ENCODE data around the gene MS4A8.
"Not testable (repeated sequence)": the region's sequence is repeated elsewhere in the genome, so short reads cannot be mapped to it uniquely, and the experiment has no call there.

Gene MS4A8

DNA sequence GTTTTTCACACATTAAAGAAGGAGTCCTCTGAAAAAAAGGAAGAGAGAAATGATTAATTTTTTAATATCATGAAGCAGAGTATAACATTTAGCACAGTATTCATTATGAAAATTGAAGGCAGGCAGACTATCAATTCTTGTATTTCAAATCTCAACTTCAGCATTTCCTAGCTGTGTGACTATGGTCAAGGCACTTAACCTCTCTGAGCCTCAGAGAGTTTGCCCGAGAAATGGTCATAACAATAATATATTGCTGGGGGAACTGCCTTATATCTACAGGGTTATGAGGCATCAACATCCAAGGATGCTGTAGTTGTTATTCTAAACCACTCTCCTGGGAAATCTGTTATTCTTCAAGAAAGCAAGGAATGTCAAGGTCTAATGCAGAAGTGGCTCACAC, 26.2 kb downstream of the MS4A8 start:
- DNase-seq (ENCODE audit: low read depth): no peak

DNA sequence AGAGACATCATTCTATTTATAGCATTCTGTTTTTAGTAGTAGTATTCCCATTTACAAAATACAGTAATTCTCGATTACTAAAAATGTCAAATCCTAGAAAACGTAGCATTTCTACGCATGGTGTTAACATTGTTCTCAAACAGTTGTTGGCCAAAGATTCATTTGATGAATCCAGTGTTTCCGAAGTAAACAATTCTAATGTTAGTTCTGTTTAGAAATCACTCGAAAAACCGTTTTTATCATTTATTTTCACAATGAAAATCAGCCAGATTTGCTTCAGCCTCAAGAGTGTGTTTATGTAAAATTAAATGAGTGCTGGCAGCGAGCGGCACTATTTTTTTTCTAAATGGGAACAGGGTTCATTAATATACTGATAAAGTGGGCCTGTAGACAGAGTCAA, 32.2 kb downstream of the MS4A8 start:
- no peak for DNase-seq (ENCODE audit: low read depth)

DNA sequence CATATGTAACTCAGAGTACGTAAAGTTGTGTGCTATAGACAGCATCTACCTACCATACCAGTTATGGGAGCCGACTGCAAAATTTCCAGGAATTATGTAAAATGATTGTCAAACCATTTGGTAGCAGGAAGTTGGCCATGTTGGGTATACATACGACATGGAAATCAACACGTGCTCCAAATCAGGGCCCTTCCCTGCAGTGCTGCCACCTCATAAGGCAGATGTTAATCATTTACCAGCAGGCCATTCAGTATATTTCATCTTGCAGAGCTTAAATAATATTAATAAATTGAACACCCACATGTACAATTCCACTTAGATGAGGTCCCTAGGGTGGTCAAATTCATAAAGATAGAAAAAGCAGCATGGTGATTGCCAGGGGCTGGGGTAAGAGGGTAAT, 34.9 kb downstream of the MS4A8 start:
- DNase-seq (ENCODE audit: low read depth): no peak

DNA sequence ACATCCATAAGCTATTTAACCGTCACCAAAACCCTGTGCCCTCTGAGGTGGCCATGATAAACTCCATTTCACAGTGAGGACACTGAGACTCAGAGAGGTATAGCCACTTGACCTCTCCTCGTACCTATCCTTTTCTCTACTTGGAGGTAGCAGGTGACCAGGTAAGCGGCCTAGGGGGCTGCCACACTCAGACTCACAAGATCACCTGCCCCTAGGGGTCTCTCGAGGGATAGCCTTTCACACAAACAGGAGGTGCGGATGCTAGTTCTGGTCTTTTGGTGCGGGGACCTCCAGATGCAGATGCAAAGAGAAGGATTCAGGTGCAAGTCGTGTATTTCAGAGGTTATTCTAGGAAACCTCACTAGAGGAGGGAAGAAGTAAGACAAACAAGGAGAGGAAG, 39.7 kb downstream of the MS4A8 start:
- no peak for DNase-seq (ENCODE audit: low read depth)

DNA sequence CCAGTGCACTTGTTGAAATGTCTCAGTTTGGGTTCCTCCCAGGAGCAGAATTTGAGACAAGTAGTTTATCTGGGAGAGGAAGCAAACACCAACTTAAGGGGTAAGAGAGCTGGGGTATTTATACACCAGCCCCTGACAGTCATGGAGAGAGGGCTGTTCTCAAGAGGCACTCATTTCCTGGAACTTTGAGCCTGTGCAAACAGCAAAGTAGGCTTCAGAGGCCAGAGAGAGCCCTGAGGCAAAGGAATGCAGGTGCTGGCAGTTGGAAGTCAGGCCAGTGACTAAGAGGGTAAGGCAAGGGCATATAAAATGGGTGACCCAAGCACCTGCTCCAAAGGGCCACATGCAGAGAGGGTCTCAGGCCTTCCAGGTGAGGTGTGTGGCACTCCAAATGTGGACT, 41.2 kb downstream of the MS4A8 start:
- no peak for DNase-seq (ENCODE audit: low read depth)

DNA sequence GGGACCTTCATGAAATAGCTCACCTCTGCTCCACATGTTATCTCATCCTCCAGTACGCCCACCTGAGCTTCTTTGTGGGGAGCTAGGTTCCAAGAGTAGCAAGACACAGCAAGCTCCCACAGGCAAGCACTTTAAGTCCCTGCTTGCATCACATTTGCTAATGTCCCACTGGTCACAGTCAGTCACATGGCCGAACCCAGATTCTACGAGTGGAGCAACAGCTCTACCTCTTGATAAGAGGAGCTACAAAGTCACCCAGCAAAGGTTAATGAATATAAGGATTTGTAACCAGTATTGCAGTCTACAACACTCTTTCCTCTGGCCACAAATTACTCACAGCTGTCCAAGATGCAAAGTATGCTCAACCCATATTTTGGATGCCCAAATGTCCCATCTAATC, 42.0 kb downstream of the MS4A8 start:
- no peak for DNase-seq (ENCODE audit: low read depth)

DNA sequence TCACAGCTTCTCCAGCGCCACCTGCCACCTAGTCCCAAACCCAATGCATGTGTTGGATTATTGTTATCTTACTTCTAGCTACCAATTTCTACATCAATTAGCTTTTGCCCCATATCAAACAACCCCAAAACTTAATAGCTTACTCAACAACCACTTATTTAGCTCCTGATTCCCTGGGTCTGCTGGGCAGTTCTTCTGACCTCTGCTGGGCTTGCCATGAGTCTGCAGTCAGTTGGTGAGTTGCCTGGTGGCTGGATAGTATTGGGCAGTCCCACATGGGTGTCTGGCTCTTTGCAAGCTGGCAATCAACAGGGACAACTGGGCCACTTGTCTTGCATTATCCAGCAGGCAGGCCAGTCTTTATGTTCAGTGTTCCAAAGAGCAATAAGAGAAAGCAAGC, 43.6 kb downstream of the MS4A8 start:
- DNase-seq (ENCODE audit: low read depth): no peak

DNA sequence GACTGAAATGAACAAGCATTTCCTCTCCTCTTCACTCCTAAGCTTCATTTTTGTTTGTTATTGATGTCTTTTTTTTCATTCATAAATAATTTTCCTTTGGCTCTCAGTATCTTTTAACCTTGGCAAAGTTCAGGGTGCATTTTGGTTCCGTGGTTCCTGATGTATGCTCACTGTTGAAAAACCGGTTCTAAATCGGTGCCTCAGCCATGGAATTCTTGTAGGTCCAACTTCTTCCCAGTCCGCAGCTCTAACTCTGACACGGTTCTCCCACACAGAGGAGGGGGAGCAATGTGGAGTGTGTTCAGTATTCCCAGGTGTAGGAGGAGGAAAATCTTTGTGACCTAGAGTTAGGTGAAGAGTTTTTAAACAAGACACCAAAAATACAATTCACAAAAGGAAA, 44.7 kb downstream of the MS4A8 start:
- DNase-seq (ENCODE audit: low read depth): no peak

DNA sequence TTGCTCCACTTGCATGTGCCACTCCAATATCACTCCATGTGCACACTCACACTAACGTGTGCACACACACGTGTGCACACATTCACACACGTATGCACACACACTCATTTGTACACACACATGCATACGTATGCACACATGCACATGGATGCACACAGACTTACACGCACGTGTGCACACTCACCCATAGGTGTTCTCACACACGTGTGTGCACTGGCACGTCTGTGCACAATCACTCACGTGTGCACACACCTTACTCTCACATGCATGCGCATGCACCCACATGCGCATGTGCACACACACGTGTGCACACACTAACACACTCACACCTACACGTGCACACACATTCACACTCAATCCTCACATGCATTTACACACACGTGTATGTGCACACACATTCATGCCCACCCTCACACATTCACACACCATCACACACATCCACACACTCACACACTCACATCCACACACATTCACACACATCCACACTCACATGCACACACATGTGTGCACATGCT, 48.0 kb downstream of the MS4A8 start:
- DNase-seq (ENCODE audit: low read depth): no peak

DNA sequence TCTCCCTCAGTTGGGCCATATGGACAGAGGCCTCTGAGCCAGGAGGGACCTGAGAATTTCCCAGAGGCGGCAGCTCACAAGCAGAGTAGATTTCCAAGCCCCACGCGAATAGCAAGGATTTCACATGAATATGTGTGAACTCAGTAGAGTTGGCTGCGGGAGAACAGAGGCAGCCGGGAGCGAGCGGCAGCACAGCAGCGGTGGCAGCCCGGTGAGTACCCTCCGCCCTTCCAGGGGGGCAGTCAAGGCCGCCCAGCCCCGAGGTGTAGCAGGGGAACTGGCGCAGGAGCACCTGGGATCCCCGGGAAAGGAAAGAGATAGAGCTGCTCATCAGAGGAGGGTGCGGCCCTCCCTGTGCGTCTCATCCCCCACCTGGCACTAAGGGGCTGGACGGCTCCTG, 48.8 kb downstream of the MS4A8 start:
- no peak for DNase-seq (ENCODE audit: low read depth)

DNA sequence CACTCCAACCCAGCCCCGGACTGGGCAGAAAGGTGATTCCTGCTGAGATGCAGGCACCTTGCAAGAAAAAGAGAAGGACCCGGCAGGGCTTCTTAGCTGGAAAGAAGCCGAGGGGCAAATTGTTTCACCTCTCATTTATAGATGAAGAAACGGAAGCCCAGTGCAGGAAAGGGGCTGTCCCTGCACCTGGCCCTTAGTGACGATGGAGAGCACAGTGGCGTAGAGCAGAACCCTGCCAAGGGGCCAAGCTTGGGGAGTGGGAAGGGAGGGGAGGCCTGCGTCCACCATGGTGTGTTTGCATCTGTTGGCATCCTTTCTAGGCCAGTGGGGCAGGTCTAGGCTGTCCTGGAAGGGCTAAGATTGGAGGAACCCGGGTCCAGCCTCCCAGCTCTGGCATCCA, 49.4 kb downstream of the MS4A8 start:
- DNase-seq (ENCODE audit: low read depth): no peak

DNA sequence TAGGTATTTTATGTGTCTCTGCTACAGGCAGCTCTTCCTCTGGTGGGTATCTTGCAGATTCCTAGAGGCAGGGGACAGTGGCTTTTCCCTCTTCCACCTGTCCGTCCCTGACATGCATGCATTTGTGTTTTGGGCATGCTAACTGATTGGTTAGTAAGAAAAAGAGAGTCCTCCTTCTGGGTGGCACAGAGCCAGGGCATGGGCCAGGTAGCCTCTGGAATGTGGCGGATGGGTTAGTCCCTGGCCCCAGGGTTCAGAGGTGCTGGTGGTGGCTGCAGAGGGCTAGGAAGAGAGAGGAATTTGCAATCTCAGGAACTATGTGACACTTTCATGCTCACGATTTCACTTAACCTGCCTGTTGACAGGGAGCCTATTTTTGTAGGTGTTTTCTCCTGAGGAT, 51.5 kb downstream of the MS4A8 start:
- no peak for DNase-seq (ENCODE audit: low read depth)

DNA sequence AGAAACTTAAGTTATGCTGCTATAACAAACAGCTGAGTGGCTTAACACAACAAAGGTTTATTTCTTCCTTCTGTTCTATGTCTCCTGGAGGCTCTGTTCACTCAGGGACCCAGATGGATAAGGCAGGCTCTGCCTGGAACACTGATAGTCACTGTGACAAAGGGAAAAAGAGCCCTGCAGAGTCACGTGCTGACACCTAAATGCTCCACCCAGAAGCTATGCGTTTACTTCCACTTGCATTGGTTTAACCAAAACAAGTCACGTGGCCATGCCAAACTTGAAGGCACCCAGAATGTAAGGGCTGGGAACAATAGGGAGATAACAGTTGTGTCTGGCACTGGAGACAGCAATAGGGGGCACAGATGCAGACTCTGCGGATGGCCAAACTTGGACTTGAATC, 53.9 kb downstream of the MS4A8 start:
- DNase-seq (ENCODE audit: low read depth): no peak

DNA sequence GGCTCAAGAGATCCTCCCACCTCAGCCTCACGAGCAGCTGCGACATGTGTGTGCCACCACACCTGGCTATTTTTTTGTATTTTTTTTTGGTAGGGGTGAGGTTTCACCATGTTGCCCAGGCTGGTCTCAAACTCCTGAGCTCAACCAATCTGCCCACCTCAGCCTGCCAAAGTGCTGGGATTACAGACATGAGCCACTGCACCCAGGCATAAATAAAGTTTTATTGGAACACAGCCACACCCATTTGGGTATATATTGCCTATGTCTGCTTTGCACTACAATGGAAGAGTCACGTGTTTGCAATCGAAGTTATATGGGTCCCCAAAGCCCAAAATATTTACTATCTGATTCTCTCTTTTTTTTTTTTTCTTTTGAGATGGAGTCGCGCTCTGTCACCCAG, 55.5 kb downstream of the MS4A8 start:
- no peak for DNase-seq (ENCODE audit: low read depth)

DNA sequence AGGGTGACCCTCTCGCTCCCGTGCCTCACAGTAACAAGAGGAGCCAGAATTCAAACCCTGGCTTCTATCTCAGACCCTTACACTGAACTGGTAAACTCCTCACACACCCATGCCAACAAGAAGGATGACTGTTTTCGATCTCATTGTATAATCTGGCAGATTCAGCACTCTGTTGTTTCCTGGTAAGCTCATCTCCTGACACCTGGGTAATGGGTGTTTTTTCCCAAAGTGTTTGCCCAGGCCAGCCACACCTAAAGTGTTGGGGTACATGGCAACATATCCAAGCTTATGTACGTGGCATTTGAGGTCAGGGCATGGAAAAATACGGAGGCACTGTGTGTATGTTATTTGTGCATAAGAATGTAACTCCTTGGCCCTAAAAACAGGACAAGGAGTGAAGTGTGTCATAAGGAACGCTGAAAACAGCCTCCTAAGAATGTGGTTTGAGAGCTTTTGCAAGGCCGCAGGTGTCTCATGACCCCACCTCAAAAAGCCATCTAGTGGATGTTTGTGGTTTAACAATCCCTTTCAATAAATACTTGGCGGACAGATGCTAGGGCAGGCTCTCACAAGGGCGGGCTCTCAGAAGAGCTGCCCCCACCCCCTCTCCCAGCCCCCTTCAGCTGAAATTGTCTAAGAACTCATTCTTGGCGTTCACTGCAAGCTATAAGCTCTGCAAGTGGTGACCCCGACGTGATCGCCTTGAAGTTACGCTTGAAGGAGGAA, 57.1 kb downstream of the MS4A8 start, which contains the start of gene MS4A15:
MS4A15 (plus strand) TSS at position 561 of the 726 bp plus-strand sequence. CDS start 6,867 bp downstream, outside the sequence.
- no peak for DNase-seq (ENCODE audit: low read depth)

DNA sequence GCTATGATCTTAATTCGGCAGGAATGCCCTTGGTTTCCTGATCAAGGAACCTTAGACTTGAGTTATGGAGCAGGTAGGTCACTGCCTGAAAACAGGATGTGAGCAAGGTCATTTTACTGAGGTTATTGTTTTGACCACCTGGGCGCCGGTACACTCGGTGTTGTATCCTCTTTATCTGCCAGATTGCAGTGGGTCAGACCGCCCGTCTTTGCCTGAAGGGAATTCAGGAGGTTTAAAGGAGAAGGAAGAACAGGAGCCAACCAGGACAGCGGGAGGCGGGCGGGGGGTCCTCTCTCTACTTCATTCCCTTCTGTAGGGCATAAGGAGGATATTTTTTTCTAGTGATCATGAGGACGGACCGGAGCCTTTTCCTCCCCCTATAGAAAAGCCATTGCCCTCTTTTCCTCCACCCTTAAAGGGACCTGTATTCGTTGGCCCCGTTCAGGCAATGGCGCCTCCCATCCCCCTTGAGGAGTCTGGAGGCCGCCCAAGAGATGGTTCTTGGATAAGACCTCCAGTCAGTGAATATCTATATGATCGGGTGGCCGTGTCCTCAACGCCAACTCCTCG, 57.9 kb downstream of the MS4A8 start:
- DNase-seq (ENCODE audit: low read depth): no peak

DNA sequence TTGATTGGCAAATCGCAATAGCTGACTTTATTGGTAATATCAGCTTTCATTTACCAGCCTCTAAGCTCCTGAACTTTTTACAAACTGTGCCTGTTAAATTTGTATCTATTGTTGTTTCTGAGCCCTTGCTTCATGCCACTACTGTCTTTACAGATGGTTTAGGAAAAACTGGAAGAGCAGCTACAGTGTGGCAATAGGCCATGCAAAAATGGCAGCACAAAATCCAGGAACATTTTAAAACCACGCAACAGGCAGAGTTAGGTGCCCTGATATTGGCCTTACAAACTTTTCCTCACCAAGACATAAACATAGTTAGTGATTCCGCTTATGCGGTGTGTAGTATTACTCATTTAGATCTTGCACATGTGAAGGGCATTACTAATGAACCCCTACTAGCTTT, 59.3 kb downstream of the MS4A8 start:
- DNase-seq (ENCODE audit: low read depth): not testable (repeated sequence)

DNA sequence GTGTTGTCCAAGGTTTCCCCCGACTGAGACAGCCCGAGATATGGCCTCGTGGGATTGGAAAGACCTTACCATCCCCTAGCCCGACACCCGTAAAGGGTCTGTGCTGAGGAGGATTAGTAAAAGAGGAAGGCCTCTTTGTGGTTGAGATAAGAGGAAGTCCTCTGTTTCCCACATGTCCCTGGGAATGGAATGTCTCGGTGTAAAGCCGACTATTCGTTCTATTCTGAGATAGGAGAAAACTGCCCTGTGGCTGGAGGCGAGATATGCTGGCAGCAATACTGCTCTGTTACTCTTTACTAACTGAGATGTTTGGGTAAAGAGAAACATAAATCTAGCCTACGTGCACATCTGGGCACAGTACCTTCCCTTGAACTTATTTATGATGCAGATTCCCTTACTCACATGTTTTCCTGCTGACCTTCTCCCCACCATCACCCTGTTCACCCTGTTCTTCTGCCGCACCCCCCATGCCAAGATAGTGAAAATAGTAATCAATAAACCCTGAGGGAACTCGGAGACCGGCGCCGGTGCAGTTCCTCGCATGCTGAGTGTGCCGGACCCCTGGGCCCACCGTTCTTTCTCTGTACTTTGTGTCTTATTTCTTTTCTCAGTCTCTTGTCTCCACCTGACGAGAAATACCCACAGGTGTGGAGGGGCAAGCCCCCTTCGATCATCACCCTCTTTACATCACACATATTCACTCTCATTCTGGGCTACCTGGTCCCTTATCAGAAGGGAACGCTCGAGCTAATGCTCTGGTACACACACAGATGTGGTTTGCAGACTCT, 60.2 kb downstream of the MS4A8 start:
- not testable (repeated sequence) for DNase-seq (ENCODE audit: low read depth)

DNA sequence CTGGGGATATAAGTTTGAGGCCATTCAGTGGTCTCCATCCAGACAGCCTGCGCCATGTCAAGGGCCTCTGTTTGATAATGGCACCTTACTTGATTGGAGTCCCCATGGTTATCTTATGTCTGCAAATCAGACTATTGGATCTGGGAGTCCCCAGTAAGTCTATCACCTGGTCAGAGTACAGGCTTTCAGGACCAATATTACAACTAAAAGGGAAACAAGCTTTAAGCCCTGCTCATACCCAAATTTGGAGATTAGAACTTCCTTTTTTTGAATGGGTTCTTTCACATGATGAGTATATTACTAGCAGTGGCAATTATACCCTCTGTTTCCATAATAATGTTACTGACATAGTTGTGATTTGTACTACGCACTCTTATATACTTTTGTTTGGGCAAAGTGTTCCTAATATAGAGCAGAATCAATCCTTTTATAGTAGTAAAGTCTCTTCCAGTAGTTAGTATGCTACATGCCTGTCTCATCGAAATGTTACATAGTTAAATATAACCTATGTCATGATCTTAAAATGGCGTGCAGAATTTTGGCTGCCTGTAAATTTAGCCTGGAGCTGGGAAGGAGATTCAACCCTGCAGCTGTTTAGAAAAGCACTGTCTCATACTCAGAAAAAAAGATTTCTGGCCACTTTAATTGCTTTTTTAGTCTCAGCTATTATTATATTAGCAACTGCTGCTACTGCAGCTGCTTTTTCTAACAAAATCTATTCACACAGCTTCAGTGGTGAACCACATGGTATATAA, 62.2 kb downstream of the MS4A8 start:
- DNase-seq (ENCODE audit: low read depth): no peak

DNA sequence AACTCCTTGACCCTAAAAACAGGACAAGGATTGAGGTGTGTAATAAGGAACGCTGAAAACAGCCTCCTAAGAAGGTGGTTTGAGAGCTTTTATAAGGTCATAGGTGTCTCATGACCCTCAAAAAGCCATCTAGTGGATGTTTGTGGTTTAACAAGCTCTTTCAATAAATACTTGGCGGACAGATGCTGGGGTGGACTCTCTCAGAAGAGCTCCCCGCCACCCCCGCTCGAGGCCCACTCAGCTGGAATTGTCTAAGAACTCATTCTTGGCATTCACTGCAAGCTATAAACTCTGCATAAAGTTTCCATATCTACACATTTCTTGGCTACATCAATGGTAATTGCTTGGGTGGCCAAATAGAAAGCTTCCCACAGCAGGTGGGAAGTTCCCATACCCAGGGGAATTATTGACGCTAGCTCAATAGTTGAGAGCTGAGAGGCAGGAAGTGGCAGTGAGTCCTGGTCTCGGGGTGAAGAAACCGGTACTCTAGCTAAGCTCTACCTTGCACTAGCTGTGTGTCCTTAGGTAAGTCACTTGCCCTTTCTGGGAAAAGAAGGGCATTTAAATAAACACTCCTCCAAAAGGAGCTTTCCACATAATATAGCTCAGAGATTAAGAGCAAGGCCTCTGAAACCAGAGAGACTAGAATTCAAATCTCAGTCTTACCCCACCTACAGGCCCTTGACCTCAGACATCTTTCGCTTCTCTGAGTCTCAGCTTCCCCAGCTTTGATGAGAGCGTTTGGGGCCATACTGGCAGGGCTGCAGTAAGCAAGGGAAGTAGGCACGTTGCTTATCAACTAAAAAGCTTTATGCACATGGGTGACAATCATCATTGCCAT, 63.7 kb downstream of the MS4A8 start:
- DNase-seq (ENCODE audit: low read depth): no peak

DNA sequence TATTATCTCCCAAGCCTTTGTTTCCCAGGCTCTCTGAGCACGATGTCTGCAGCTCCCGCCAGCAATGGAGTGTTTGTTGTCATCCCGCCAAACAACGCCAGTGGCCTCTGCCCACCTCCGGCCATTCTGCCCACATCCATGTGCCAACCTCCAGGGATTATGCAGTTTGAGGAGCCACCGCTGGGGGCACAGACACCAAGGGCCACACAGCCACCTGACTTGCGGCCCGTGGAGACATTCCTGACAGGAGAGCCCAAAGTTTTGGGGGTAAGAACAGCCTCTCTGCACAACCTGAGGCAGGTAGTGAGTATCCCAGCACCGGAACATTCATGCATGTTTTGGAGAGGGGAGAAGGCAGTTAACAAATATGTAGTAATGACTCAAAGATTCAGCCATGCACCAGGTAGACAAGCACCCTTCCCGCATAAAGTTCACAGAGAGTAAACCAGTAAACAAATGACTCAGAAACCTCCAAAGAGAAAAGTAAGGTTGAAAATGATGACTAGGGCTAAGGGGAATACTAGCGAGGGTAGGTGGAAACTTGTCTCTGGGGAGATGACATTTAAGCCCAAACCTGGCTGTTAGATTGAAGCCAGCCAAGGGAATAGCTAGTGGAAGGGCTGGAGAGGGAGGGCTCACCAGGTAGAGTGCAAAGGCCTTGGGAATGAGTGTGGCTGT, 64.4 kb downstream of the MS4A8 start:
- no peak for DNase-seq (ENCODE audit: low read depth)
